Epithelial cell of proximal tubule (primary cell): Measurements from ENCODE around the gene CXCL12. TPM values are rescaled to one million over a fixed set of nuclear protein-coding genes. Genes with fewer than 3 reads are reported as not detected.

Source experiments
- DNase-seq: peaks from one replicate; pipeline ENCODE4 v3.0.0-alpha.2; 2011; ENCODE audit warnings: low read depth
- H3K4me3 ChIP-seq: 2 replicates; pipeline ENCODE4 v1.5.1; 2011; ENCODE audit warnings: low read depth, mild to moderate bottlenecking, low read length
- total RNA-seq: library from RNA; depleted of rRNA; stranded (reverse); fragments of >200 nt; gene quantifications from 2 replicates; pipeline ENCODE4 v1.2.3, GENCODE V29; 2015
- TF ChIP-seq, protein P1 (sequence below): conservative IDR thresholded peaks from 2 replicates; pipeline ENCODE4 v1.5.1; 2012; ENCODE audit warnings: low read depth, mild to moderate bottlenecking, low read length

The CXCL12 gene
- total RNA-seq, 1 donor from 2014 or later = 0.46 TPM

DNA sequence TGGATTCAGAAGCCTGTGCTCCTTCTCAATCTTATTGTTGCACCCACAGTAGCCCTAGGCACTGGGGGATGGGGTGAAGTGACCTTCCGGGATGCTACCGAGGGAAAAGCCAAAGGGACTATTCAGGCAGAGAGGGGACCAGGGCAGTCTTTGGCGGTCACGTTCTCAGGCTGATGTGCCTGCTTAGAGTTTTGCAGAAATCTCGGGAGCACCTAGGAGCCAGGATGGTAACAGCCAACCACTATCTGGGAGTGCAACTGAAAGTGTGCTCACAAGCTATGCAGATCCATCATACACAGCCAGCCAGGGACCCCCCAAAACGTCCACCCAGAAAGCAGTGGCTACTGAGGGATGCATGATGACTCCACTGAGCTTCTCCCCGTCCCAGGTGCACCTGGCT, 52.4 kb downstream of the CXCL12 start:
- no peak for DNase-seq
- TF ChIP-seq, protein P1, sequence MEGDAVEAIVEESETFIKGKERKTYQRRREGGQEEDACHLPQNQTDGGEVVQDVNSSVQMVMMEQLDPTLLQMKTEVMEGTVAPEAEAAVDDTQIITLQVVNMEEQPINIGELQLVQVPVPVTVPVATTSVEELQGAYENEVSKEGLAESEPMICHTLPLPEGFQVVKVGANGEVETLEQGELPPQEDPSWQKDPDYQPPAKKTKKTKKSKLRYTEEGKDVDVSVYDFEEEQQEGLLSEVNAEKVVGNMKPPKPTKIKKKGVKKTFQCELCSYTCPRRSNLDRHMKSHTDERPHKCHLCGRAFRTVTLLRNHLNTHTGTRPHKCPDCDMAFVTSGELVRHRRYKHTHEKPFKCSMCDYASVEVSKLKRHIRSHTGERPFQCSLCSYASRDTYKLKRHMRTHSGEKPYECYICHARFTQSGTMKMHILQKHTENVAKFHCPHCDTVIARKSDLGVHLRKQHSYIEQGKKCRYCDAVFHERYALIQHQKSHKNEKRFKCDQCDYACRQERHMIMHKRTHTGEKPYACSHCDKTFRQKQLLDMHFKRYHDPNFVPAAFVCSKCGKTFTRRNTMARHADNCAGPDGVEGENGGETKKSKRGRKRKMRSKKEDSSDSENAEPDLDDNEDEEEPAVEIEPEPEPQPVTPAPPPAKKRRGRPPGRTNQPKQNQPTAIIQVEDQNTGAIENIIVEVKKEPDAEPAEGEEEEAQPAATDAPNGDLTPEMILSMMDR = no peak
- H3K4me3 ChIP-seq = no peak overlapping the region

DNA sequence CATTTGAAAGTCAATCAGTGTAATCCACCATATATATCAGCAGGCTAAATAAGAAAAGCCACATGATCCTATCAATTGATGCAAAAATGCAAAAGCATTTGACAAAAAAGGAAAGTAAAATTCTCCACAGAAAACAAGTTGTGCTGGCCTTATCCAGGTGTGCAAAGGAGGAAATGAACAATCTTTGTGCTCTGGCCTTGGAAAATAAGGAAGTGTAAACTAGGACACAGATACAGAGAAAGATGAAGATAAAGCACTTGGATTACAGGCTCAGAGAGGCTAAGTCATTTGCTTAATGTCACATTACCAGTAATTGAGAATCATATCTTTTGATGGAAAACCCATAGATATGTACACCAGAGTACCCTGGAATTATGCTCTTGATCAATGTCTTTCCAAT, 54.5 kb downstream of the CXCL12 start:
- TF ChIP-seq, protein P1 = no peak
- DNase-seq = no peak
- no peak overlapping the region for H3K4me3 ChIP-seq

DNA sequence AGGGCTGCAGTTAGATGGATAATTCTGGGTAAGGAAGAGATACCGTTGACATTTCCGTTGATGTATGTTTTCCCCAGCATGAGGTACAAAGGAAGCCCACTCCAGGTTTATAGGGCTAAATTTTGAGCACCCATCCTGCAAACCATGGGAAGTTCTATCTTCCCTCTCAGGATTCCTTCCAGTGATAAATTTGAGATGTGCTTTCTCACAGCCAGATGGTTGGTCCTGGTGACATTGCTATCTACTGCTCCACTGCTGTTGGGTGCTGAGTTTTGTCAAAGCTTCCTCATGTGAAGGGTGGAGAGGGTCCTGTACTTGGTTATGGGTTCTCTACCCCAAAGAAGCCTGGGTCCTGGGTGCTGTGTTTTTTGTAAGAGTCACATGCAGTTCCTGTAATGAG, 57.4 kb downstream of the CXCL12 start:
- H3K4me3 ChIP-seq = no peak overlapping the region
- TF ChIP-seq, protein P1 = no peak

More for the DNA sequence above, 57.4 kb downstream of the CXCL12 start:
- no peak for DNase-seq
